ENCODE measurements around the gene OR52K1. TPM values are rescaled to one million over a fixed set of nuclear protein-coding genes. Genes with fewer than 3 reads are reported as not detected.
"Not testable (repeated sequence)": the region's sequence is repeated elsewhere in the genome, so short reads cannot be mapped to it uniquely, and the experiment has no call there.

OR52K1 gene
- total RNA-seq, 4 donors from 2014 or later, result not detected

- intact Hi-C loops (cut with DNase I; ENCODE audit: low total_unique reads) (no loop called here), in situ Hi-C loops (cut with MboI; ENCODE audit: low pct_ligation_motif_present in 1 of 4, low pct_unique_long_range_greater_than_20kb in 1 of 4, low sequenced_read_pairs in 3 of 4) (no loop called here)
- DNase-seq, result no peak
- no peaks in the 10 kb centered on the region for H3K4me1 ChIP-seq
- H3K4me3 ChIP-seq, result no peak overlapping the region
- no peak overlapping the region for H3K27ac ChIP-seq
- WGBS, 2 donors (ENCODE audit: low coverage in 1 of 2), result 20 to 57% methylated on average over 1 to 2 of the region's 2 CpGs
- TF ChIP-seq CTCF (IDR thresholded peaks at IDR 0.05) (no peak), POLR2A (IDR thresholded peaks at IDR 0.05) (no peak), EP300 (IDR thresholded peaks at IDR 0.05; ENCODE audit: low read depth) (no peak), POLR2AphosphoS5 (IDR thresholded peaks at IDR 0.05) (no peak)
- no peaks in the 10 kb centered on the region for H3K36me3 ChIP-seq
- H3K27me3 ChIP-seq, result no peaks in the 10 kb centered on the region
- H3K9me3 ChIP-seq, result no peaks in the 10 kb centered on the region
Observed at GRCh38 chr11:4522339-4522738, 39.9 kb downstream of the OR52K1 start.

GRCh38 chr11:4522752-4523151 lies 40.3 kb downstream of the OR52K1 start:
- Histone ChIP-seq H3K27ac (no peak overlapping the region), H3K4me1 (no peaks in the 10 kb centered on the region), H3K36me3 (no peaks in the 10 kb centered on the region), H3K9me3 (no peaks in the 10 kb centered on the region), H3K27me3 (no peaks in the 10 kb centered on the region), H3K4me3 (no peak overlapping the region)
- 80% methylated on average over 6 of the region's 6 CpGs; no CpG with 5 or more reads in 1 of the 2 donors for WGBS, 2 donors (ENCODE audit: low coverage in 1 of 2)
- no peak for TF ChIP-seq POLR2AphosphoS5 (IDR thresholded peaks at IDR 0.05)
- TF ChIP-seq POLR2A (IDR thresholded peaks at IDR 0.05), result no peak
- no peak for TF ChIP-seq CTCF (IDR thresholded peaks at IDR 0.05)
- TF ChIP-seq EP300 (IDR thresholded peaks at IDR 0.05; ENCODE audit: low read depth), result no peak
- in situ Hi-C loops (cut with MboI; ENCODE audit: low pct_ligation_motif_present in 1 of 4, low pct_unique_long_range_greater_than_20kb in 1 of 4, low sequenced_read_pairs in 3 of 4), result no loop called here
- DNase-seq, result no peak
- intact Hi-C loops (cut with DNase I; ENCODE audit: low total_unique reads), result no loop called here

GRCh38 chr11:4523666-4524065 lies 41.2 kb downstream of the OR52K1 start:
- Histone ChIP-seq H3K36me3 (no peaks in the 10 kb centered on the region), H3K4me3 (no peak overlapping the region), H3K27me3 (no peaks in the 10 kb centered on the region), H3K27ac (no peak overlapping the region), H3K9me3 (no peaks in the 10 kb centered on the region), H3K4me1 (no peaks in the 10 kb centered on the region)
- 79% methylated on average over 1 of the region's 1 CpG; no CpG with 5 or more reads in 1 of the 2 donors for whole genome bisulfite sequencing, 2 donors (ENCODE audit: low coverage in 1 of 2)
- in situ Hi-C loops (cut with MboI; ENCODE audit: low pct_ligation_motif_present in 1 of 4, low pct_unique_long_range_greater_than_20kb in 1 of 4, low sequenced_read_pairs in 3 of 4), result no loop called here
- no peak for DNase-seq
- no peak for TF ChIP-seq POLR2A (IDR thresholded peaks at IDR 0.05)
- no peak for TF ChIP-seq CTCF (IDR thresholded peaks at IDR 0.05)
- no peak for TF ChIP-seq POLR2AphosphoS5 (IDR thresholded peaks at IDR 0.05)
- intact Hi-C loops (cut with DNase I; ENCODE audit: low total_unique reads), result no loop called here

GRCh38 chr11:4527926-4528325 lies 45.5 kb downstream of the OR52K1 start:
- no peaks in the 10 kb centered on the region for H3K36me3 ChIP-seq
- 60 to 87% methylated on average over 1 to 2 of the region's 2 CpGs for WGBS, 2 donors (ENCODE audit: low coverage in 1 of 2)
- in situ Hi-C loops (cut with MboI; ENCODE audit: low pct_ligation_motif_present in 1 of 4, low pct_unique_long_range_greater_than_20kb in 1 of 4, low sequenced_read_pairs in 3 of 4), result no loop called here
- intact Hi-C loops (cut with DNase I; ENCODE audit: low total_unique reads), result no loop called here
- no peak for TF ChIP-seq EP300 (IDR thresholded peaks at IDR 0.05; ENCODE audit: low read depth)
- TF ChIP-seq POLR2A (IDR thresholded peaks at IDR 0.05), result no peak
- TF ChIP-seq POLR2AphosphoS5 (IDR thresholded peaks at IDR 0.05), result no peak
- H3K27me3 ChIP-seq, result no peaks in the 10 kb centered on the region
- H3K4me1 ChIP-seq, result no peaks in the 10 kb centered on the region
- no peak overlapping the region for H3K27ac ChIP-seq
- no peak for DNase-seq
- H3K9me3 ChIP-seq, result no peaks in the 10 kb centered on the region
- H3K4me3 ChIP-seq, result no peak overlapping the region

GRCh38 chr11:4531686-4532085 lies 49.2 kb downstream of the OR52K1 start:
- DNase-seq; H3K4me1 ChIP-seq; H3K36me3 ChIP-seq; in situ Hi-C loops (cut with MboI; ENCODE audit: low pct_ligation_motif_present in 1 of 4, low pct_unique_long_range_greater_than_20kb in 1 of 4, low sequenced_read_pairs in 3 of 4); H3K4me3 ChIP-seq; H3K27me3 ChIP-seq; H3K27ac ChIP-seq; H3K9me3 ChIP-seq; intact Hi-C loops (cut with DNase I; ENCODE audit: low total_unique reads): not testable (repeated sequence)
- WGBS, 2 donors (ENCODE audit: low coverage in 1 of 2), result 57% methylated on average over 11 of the region's 11 CpGs; no CpG with 5 or more reads in 1 of the 2 donors

All from transverse colon (tissue), 4 donors.